Progenitor cell of endocrine pancreas (in vitro differentiated cells): ENCODE results near the gene EEF2K. TPM values are rescaled to one million over a fixed set of nuclear protein-coding genes. Genes with fewer than 3 reads are reported as not detected.

ENCODE experiments used
- DNase-seq: peaks from one replicate; pipeline ENCODE4 v3.0.0; 2021; ENCODE audit warnings: low spot score; ENCODE audit not compliant: unreplicated experiment
- H3K27ac Mint-ChIP-seq: 2 replicates; pipeline ENCODE4 v1.8.0; 2021; ENCODE audit warnings: mild to moderate bottlenecking, moderate library complexity, mixed read lengths
- H3K27me3 Mint-ChIP-seq: 2 replicates; pipeline ENCODE4 v1.8.0; 2021; ENCODE audit warnings: mixed read lengths
- H3K36me3 Mint-ChIP-seq: 2 replicates; pipeline ENCODE4 v1.8.0; 2022; ENCODE audit warnings: mixed read lengths; ENCODE audit not compliant: insufficient read depth
- H3K4me1 Mint-ChIP-seq: 2 replicates; pipeline ENCODE4 v1.8.0; 2021; ENCODE audit warnings: low read depth, mixed read lengths
- H3K4me3 Mint-ChIP-seq: 2 replicates; pipeline ENCODE4 v1.8.0; 2021; ENCODE audit warnings: low read depth, mild to moderate bottlenecking, moderate library complexity, mixed read lengths
- H3K9me3 Mint-ChIP-seq: 2 replicates; pipeline ENCODE4 v1.8.0; 2021; ENCODE audit warnings: low read depth, mixed read lengths
- total RNA-seq: library from RNA; stranded (reverse); gene quantifications from 2 replicates; pipeline ENCODE4 v1.2.1, GENCODE V29; 2021
- TF ChIP-seq, protein P1 (sequence below): fragments of 200-600 bp; sonication (generic); IDR thresholded peaks from one replicate; pipeline ENCODE4 v1.5.0; 2021; ENCODE audit warnings: antibody characterized with exemption, mild to moderate bottlenecking; ENCODE audit not compliant: unreplicated experiment

The EEF2K gene
- total RNA-seq, 1 donor from 2014 or later, result 15.4 TPM

- Mint-ChIP-seq H3K36me3 (peaks cover 17% of the 10 kb centered on the region), H3K4me1 (peaks cover 3% of the 10 kb centered on the region), H3K27me3 (no peaks in the 10 kb centered on the region), H3K4me3 (no peak overlapping the region), H3K27ac (no peak overlapping the region), H3K9me3 (no peaks in the 10 kb centered on the region)
- DNase-seq, result no peak
- TF ChIP-seq, protein P1, sequence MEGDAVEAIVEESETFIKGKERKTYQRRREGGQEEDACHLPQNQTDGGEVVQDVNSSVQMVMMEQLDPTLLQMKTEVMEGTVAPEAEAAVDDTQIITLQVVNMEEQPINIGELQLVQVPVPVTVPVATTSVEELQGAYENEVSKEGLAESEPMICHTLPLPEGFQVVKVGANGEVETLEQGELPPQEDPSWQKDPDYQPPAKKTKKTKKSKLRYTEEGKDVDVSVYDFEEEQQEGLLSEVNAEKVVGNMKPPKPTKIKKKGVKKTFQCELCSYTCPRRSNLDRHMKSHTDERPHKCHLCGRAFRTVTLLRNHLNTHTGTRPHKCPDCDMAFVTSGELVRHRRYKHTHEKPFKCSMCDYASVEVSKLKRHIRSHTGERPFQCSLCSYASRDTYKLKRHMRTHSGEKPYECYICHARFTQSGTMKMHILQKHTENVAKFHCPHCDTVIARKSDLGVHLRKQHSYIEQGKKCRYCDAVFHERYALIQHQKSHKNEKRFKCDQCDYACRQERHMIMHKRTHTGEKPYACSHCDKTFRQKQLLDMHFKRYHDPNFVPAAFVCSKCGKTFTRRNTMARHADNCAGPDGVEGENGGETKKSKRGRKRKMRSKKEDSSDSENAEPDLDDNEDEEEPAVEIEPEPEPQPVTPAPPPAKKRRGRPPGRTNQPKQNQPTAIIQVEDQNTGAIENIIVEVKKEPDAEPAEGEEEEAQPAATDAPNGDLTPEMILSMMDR, result no peak
Observed at GRCh38 chr16:22314661-22315626, 108.9 kb downstream of the EEF2K start.

- Mint-ChIP-seq H3K9me3 (no peaks in the 10 kb centered on the region), H3K36me3 (peaks cover 17% of the 10 kb centered on the region), H3K27ac (no peak overlapping the region), H3K4me3 (no peak overlapping the region), H3K27me3 (no peaks in the 10 kb centered on the region), H3K4me1 (peaks cover 3% of the 10 kb centered on the region)
- no peak for DNase-seq
- TF ChIP-seq, protein P1, result no peak
Observed at GRCh38 chr16:22315979-22316378, 109.9 kb downstream of the EEF2K start.

DNA sequence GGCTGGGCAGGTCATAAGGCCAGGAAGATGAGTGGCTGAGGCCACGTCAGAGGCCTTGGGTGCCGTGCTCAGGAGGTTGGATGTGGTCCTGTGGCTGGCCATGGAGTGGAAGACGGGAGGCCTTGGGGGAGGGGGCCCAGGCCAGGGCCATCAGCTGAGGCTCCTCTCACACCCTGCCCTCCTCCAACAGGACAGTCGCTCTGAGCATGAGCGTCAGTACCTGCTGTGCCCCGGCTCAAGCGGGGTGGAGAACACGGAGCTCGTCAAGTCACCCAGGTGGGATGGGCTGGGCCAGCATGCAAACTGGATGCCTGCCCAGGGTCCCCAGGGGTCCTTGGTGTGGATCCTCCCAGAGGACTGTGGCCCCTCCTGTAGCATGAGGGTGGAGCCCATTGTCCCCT lies 110.3 kb downstream of the EEF2K start:
- Mint-ChIP-seq H3K27ac (no peak overlapping the region), H3K4me3 (no peak overlapping the region), H3K9me3 (no peaks in the 10 kb centered on the region), H3K27me3 (no peaks in the 10 kb centered on the region), H3K36me3 (peaks cover 17% of the 10 kb centered on the region), H3K4me1 (peaks cover 3% of the 10 kb centered on the region)
- TF ChIP-seq, protein P1, result no peak
- DNase-seq, result no peak

DNA sequence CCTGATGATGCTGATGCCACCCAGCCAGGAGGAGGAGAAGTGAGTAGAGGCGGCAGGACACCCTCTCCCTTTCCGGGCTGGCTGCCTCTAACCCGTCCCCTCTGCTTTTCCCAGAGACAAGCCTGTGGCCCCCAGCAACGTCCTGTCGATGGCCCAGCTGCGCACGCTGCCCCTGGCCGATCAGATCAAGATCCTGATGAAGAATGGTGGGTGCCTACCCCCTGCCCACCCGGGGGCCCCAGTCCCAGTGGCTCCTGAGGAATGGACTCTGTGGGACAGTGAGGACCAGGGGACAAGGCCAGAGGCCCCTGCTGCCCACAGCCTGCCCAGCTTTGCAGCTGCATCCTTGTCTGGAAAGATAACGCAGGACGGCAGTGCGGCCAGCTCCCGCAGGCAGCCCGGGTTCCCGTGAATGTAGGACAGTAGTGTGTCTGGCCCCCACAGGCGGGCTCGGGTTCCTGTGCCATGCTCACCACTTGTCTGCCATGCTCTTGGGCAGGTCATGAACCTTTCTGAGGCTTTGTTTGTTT lies 111.0 kb downstream of the EEF2K start:
- Mint-ChIP-seq H3K4me1 (peaks cover 3% of the 10 kb centered on the region), H3K27me3 (no peaks in the 10 kb centered on the region), H3K27ac (peak overlapping the region; percentile 73), H3K4me3 (no peak overlapping the region), H3K9me3 (no peaks in the 10 kb centered on the region), H3K36me3 (peaks cover 14% of the 10 kb centered on the region)
- TF ChIP-seq, protein P1, result no peak
- no peak for DNase-seq

GRCh38 chr16:22317625-22318024 lies 111.5 kb downstream of the EEF2K start:
- DNase-seq, result no peak
- H3K9me3 Mint-ChIP-seq, result no peaks in the 10 kb centered on the region
- H3K4me1 Mint-ChIP-seq, result peaks cover 3% of the 10 kb centered on the region
- H3K27ac Mint-ChIP-seq, result peak overlapping the region; percentile 24
- no peaks in the 10 kb centered on the region for H3K27me3 Mint-ChIP-seq
- H3K36me3 Mint-ChIP-seq, result peaks cover 14% of the 10 kb centered on the region
- TF ChIP-seq, protein P1, result no peak
- no peak overlapping the region for H3K4me3 Mint-ChIP-seq
